BLaER1 (cell line): Measurements from ENCODE around the gene NANOS3.

ENCODE experiments used
- H3K27ac ChIP-seq: shearing (Covaris generic); formaldehyde crosslinking; 2 replicates; pipeline ENCODE4 v1.8.1; 2022
- H3K27me3 ChIP-seq: shearing (Covaris generic); formaldehyde crosslinking; 2 replicates; pipeline ENCODE4 v1.8.1; 2022
- H3K36me3 ChIP-seq: shearing (Covaris generic); formaldehyde crosslinking; 2 replicates; pipeline ENCODE4 v1.8.1; 2022
- H3K4me1 ChIP-seq: shearing (Covaris generic); formaldehyde crosslinking; 2 replicates; pipeline ENCODE4 v1.8.1; 2022
- H3K4me2 ChIP-seq: shearing (Covaris generic); formaldehyde crosslinking; 2 replicates; pipeline ENCODE4 v1.8.1; 2022
- H3K4me3 ChIP-seq: shearing (Covaris generic); formaldehyde crosslinking; 2 replicates; pipeline ENCODE4 v1.8.1; 2022
- H3K9ac ChIP-seq: shearing (Covaris generic); formaldehyde crosslinking; 2 replicates; pipeline ENCODE4 v1.8.1; 2022
- H3K9me3 ChIP-seq: shearing (Covaris generic); formaldehyde crosslinking; 2 replicates; pipeline ENCODE4 v1.8.1; 2022
- H4K20me1 ChIP-seq: shearing (Covaris generic); formaldehyde crosslinking; 2 replicates; pipeline ENCODE4 v1.8.1; 2022
- Cebpa-rat ChIP-seq: shearing (Covaris generic); IDR thresholded peaks from 2 replicates; pipeline ENCODE4 v1.8.1; 2022

The NANOS3 gene

DNA sequence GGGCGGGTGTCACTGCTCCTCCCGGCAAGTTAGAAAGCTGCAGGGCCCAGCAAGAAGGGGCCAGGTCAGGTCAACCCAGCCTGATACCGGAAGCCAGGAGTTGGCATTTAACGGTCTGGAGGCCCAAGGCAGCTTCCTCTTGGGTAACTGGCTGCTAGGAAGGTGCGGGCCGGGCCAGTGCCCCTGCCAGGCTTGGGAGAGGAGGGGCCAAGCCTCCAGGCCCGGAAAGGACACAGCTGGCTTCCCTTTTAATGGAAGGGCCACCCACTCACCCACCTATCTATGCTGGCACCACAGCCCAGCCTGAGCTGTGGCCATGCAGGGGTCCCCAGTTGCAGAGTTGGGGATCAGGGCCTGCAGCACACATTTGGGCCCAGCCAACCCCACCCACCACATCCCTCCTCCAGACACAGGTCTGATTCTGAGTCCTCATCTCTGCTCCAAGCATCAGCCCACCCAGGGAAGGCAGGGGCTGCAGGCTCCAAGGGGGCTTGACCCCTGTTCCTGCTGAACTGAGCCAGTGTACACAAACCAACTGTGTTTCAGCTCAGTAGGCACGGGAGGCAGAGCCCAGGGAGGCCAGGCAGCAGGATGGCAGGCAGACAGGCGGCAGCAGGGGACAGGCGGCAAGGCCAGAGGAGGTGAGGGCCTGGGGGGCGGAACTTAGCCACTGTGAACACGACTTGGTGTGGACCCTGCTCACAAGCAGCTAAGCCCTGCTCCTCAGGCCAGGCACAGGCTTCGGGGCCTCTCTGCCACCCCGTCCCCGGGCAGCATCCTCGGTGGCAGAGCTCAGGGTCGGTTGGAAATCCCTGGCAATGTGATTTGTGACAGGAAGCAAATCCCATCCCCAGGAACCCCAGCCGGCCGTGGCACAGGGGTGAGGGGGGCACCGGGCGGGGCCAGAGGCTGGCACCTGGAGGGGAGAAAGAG is 40.9 kb upstream of the NANOS3 start:
- H3K9ac ChIP-seq, result peak overlapping the region; percentile 80
- TF ChIP-seq Cebpa-rat, result no peak
- no peaks in the 10 kb centered on the region for H3K27me3 ChIP-seq
- H3K9me3 ChIP-seq, result no peaks in the 10 kb centered on the region
- peaks cover 5% of the 10 kb centered on the region; the same call in 1 of the 2 replicates for H4K20me1 ChIP-seq
- peak overlapping the region; percentile 52 for H3K4me3 ChIP-seq
- peak overlapping the region; percentile 98 for H3K4me2 ChIP-seq
- peak overlapping the region; percentile 95 for H3K27ac ChIP-seq
- peaks cover 1% of the 10 kb centered on the region; the same call in 1 of the 2 replicates for H3K36me3 ChIP-seq
- peaks cover 82% of the 10 kb centered on the region for H3K4me1 ChIP-seq

DNA sequence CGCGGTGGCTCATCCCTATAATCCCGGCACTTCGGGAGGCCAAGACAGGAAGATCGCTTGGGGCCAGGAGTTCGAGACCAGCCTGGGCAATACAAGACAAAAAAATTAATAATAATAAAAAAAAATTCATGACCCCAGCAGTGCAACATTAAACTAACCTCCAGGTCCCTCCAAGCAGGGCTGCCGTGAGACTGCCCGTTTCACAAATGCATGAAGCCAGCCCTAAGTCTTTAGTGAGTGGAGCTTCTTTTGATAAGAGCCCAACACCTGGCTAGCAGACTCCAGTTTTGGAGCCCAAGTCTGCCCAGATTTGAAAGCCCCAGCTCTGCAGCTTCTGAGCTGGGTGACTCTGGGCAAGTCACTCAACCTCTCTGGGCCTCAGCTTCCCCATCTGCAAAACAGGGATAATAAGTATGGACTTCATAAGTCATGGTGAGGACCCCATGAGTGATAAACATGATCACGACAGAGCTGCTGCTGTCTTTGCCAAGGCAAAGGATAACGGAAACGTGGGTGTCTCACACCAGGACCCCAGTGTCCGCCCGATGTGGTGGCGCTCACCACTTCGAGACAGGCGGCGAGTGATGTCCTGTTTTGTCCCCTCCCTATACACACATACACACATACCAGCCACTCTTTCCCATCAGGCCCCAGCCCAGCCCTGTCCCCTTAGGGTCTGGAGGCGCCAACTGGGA is 38.4 kb upstream of the NANOS3 start:
- no peaks in the 10 kb centered on the region for H3K9me3 ChIP-seq
- peaks cover 5% of the 10 kb centered on the region; the same call in 1 of the 2 replicates for H4K20me1 ChIP-seq
- H3K9ac ChIP-seq, result peak overlapping the region; percentile 95
- peak overlapping the region; percentile 95 for H3K27ac ChIP-seq
- peaks cover 89% of the 10 kb centered on the region for H3K4me1 ChIP-seq
- no peaks in the 10 kb centered on the region for H3K36me3 ChIP-seq
- H3K27me3 ChIP-seq, result no peaks in the 10 kb centered on the region
- no peak for TF ChIP-seq Cebpa-rat
- H3K4me3 ChIP-seq, result peak overlapping the region; percentile 92
- peak overlapping the region; percentile 98 for H3K4me2 ChIP-seq

DNA sequence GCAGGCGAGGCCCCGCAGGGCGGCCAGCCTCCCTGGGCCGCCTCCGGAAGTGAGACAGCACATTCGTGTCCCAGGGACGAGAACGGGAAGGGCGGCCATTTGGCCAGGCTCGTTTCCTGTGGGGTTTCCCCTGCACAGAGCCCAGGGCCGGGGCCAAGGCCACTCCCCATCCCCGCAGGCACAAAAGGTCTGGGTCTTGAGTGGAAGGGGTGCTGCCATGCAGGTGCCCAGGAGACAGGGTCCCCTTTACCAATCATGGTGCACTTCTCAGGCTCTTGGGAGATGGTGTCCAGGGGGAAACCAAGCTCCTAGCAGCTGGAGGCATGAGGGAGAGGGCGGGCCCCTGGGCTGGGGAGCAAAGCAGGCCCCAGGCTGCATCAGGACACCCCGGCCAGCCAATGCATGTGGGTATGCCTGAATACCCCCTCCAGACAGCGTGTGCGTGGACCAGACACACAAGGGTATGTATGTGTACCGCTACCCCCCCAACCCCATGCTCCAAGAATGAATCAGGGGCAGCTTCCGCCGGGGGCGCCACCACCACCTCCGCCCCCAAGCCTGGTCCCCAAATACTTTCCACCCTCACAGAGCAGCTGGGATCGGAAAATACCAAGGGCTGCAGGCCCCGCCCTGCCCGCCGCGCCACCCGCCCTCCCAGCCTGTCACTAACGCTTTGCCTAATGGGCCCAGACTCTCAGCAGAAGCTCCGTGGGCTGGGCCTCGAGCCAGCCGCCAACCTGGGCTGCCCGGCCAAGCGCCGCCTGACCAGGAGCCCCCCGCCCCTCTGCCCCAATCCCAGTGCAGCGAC is 37.6 kb upstream of the NANOS3 start:
- Histone ChIP-seq H4K20me1 (peaks cover 5% of the 10 kb centered on the region; the same call in 1 of the 2 replicates), H3K9me3 (no peaks in the 10 kb centered on the region), H3K4me3 (peak overlapping the region; percentile 92), H3K4me2 (peak overlapping the region; percentile 98), H3K27me3 (no peaks in the 10 kb centered on the region), H3K36me3 (no peaks in the 10 kb centered on the region), H3K4me1 (peaks cover 89% of the 10 kb centered on the region), H3K27ac (peak overlapping the region; percentile 95), H3K9ac (peak overlapping the region; percentile 95)
- TF ChIP-seq Cebpa-rat, result no peak

DNA sequence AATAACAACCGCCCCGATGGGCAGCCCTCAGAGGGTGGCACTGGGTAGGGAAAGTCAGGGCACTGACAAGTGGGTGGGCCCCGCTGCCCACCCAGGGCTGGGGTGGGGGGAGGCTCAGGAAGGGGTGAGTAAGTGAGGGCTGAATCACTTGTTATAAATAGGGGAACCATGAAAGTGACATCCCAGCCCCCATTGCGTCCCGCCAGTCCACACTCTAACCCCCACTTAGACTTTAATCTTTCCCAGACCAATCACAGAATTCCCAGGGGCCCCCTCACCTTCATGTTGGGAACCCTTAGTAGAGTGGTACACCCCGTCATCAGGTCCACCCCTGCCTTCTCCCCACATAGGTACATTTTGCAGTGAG is 37.0 kb upstream of the NANOS3 start:
- Histone ChIP-seq H3K4me2 (peak overlapping the region; percentile 98), H3K36me3 (no peaks in the 10 kb centered on the region), H3K9me3 (no peaks in the 10 kb centered on the region), H3K27me3 (no peaks in the 10 kb centered on the region), H4K20me1 (peaks cover 5% of the 10 kb centered on the region; the same call in 1 of the 2 replicates), H3K4me1 (peaks cover 89% of the 10 kb centered on the region), H3K27ac (peak overlapping the region; percentile 95), H3K4me3 (peak overlapping the region; percentile 92), H3K9ac (peak overlapping the region; percentile 95)
- no peak for TF ChIP-seq Cebpa-rat

DNA sequence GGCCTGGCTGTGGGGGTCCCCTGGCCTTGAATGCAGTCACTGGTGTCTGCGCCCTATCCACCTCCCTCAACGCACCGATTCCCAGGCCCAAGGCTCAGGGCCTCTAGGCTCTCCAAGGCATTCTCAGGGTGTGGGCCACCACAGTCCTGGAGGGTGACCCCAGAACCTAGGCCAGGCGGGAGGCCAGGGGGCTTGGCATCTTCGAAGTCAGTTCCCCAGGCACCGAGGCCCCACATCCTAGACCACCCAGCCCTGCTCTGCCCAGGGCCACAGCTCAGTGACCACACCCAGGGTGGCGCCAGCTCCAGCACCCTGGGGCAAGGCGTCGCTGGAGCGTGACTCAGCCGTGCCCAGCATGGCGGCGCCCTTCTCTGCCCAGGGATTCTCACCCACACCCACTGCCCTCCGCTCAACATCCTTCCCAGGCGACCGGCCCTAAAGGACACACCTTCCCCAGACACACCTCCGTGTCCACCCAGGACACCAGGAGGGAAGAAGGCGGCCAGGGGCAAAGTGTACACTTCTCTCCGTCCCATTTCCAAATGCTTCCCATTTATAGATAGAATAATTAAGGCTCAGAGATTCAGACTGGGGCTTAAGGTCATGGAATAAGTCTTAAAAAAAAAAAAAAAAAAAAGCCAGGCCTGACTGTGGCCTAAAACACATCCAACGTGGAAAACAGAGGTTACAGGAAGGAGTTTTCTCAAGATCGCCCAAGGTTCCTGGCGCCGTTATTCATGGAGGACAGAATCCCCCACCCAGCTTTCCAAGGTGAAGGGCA is 36.4 kb upstream of the NANOS3 start:
- Histone ChIP-seq H3K36me3 (no peaks in the 10 kb centered on the region), H3K4me1 (peaks cover 89% of the 10 kb centered on the region), H3K4me2 (peak overlapping the region; percentile 98), H3K27me3 (no peaks in the 10 kb centered on the region), H4K20me1 (peaks cover 5% of the 10 kb centered on the region; the same call in 1 of the 2 replicates), H3K27ac (peak overlapping the region; percentile 95), H3K4me3 (peak overlapping the region; percentile 92), H3K9ac (peak overlapping the region; percentile 95), H3K9me3 (no peaks in the 10 kb centered on the region)
- no peak for TF ChIP-seq Cebpa-rat

DNA sequence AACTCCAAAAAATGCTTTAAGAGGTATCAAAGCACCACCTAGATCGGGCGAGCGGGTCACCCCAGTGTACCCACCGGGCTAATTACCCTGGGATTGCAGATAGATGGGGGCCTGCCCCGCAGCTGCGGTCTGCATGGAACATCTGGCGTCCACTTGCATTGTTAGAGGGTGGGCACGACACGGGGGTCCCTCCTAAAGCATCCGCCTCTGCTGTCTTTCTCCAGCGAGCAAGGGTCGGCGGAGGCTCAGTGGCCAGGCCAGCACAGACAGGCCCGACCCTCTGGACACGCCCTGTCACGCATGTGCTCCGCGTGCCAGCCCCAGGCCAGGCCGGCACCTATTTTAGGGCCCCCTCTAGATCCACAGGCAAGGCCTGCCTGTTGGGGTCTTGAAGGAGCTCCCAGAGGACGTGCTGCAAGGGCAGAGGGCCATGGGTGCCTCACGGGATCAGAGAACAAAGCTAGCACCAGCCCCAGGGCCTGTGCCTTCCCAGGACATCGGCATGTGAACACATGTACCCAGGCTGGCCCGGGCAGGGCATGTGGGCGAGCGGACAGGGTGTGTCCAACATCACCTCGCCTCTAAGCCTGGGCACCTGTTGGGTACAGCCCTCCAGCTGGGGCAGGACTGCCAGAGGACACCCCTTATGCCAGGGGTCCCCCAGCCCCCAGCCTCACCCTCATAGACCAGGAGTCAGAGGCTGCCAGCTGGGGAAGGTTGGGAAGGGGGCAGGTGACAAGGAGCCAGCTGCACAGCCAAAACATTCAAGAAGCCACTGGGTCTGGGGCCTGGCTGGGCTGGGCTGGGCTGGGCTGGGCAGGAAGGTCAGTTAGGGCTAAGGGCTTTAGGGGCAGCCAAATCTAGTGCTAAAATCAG is 35.6 kb upstream of the NANOS3 start:
- Histone ChIP-seq H3K9me3 (no peaks in the 10 kb centered on the region), H3K27me3 (no peaks in the 10 kb centered on the region), H3K27ac (peak overlapping the region; percentile 95), H3K9ac (peak overlapping the region; percentile 95), H3K4me3 (peak overlapping the region; percentile 92), H3K36me3 (no peaks in the 10 kb centered on the region), H4K20me1 (peaks cover 5% of the 10 kb centered on the region; the same call in 1 of the 2 replicates), H3K4me2 (peak overlapping the region; percentile 98), H3K4me1 (peaks cover 89% of the 10 kb centered on the region)
- no peak for TF ChIP-seq Cebpa-rat

DNA sequence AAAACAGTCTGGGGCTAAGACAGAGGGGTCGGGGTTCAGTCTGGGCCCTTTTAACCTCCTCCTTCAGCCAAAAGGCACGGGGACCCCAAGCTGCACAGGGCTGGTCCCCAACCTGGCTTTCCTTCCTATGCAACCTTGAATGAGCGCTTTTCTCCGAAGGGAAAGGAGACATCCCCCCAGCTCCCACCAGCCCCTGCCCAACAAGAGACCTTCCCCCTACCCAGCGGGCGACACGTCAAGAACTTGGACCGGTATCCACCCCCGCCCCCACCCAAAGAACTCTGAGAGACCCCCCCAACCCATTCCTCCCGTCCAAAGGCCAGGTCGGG is 35.0 kb upstream of the NANOS3 start:
- Histone ChIP-seq H3K9ac (peak overlapping the region; percentile 95), H3K27ac (peak overlapping the region; percentile 95), H4K20me1 (peaks cover 5% of the 10 kb centered on the region; the same call in 1 of the 2 replicates), H3K9me3 (no peaks in the 10 kb centered on the region), H3K4me1 (peaks cover 89% of the 10 kb centered on the region), H3K4me2 (peak overlapping the region; percentile 98), H3K4me3 (peak overlapping the region; percentile 92), H3K27me3 (no peaks in the 10 kb centered on the region), H3K36me3 (no peaks in the 10 kb centered on the region)
- TF ChIP-seq Cebpa-rat, result no peak
